ENCODE measurements around the gene PIGR. TPM values are rescaled to one million over a fixed set of nuclear protein-coding genes. Genes with fewer than 3 reads are reported as not detected.

The PIGR gene
- total RNA-seq, 2 experiments from 2014 or later: 0.07 TPM; not detected in 1

- H3K9me3 Mint-ChIP-seq: no peaks in the 10 kb centered on the region
- H3K4me3 Mint-ChIP-seq: no peak overlapping the region
These were observed 14.6 kb upstream of the PIGR start for GRCh38 chr1:206960676-206961386.

GRCh38 chr1:206958144-206958543 is 11.9 kb upstream of the PIGR start:
- no peak for TF ChIP-seq CTCF (IDR thresholded peaks at IDR 0.05)
- CTCF ChIA-PET: interaction anchor here (2.0 kb wide), 1 partner anchor 24 kb away, joined by 7 read pairs; no protein-coding TSS in a partner anchor
- Mint-ChIP-seq H3K27me3 (no peaks in the 10 kb centered on the region), H3K36me3 (ENCODE audit: low read depth) (no peaks in the 10 kb centered on the region), H3K9me3 (no peaks in the 10 kb centered on the region), H3K4me1 (ENCODE audit: low read depth) (peaks cover 26% of the 10 kb centered on the region), H3K27ac (no peak overlapping the region), H3K4me3 (no peak overlapping the region)
- no peak for ATAC-seq
- intact Hi-C loops (cut with micrococcal nuclease): no loop called here
- no peak for DNase-seq
- POLR2A ChIA-PET: no interaction called here

More at GRCh38 chr1:206960676-206961386, 14.6 kb upstream of the PIGR start:
- ChIA-PET POLR2A (no interaction called here), CTCF (interaction anchor here (1.1 to 2.1 kb wide), 6 partner anchors 11 to 234 kb away, joined by 3 to 6 read pairs (median 4); no protein-coding TSS in a partner anchor)
- no peaks in the 10 kb centered on the region for H3K36me3 Mint-ChIP-seq (ENCODE audit: low read depth)
- no peak for ATAC-seq
- no peak for TF ChIP-seq CTCF (IDR thresholded peaks at IDR 0.05)
- H3K27me3 Mint-ChIP-seq: no peaks in the 10 kb centered on the region
- H3K4me1 Mint-ChIP-seq (ENCODE audit: low read depth): peaks cover 17% of the 10 kb centered on the region
- DNase-seq: no peak
- H3K27ac Mint-ChIP-seq: no peak overlapping the region
- intact Hi-C loops (cut with micrococcal nuclease): no loop called here

GRCh38 chr1:206957639-206958038 is 11.4 kb upstream of the PIGR start:
- H3K4me1 Mint-ChIP-seq (ENCODE audit: low read depth): peaks cover 21% of the 10 kb centered on the region
- intact Hi-C loops (cut with micrococcal nuclease): no loop called here
- no peak overlapping the region for H3K27ac Mint-ChIP-seq
- DNase-seq (no peak), ATAC-seq (no peak)
- CTCF ChIA-PET: interaction anchor here (2.0 to 2.1 kb wide), 2 partner anchors 24 to 93 kb away, joined by 4 to 7 read pairs; partner anchors contain the start of gene IL20
- no peak for TF ChIP-seq CTCF (IDR thresholded peaks at IDR 0.05)
- POLR2A ChIA-PET: no interaction called here
- no peak overlapping the region for H3K4me3 Mint-ChIP-seq
- H3K36me3 Mint-ChIP-seq (ENCODE audit: low read depth): no peaks in the 10 kb centered on the region
- no peaks in the 10 kb centered on the region for H3K9me3 Mint-ChIP-seq
- H3K27me3 Mint-ChIP-seq: no peaks in the 10 kb centered on the region

DNA sequence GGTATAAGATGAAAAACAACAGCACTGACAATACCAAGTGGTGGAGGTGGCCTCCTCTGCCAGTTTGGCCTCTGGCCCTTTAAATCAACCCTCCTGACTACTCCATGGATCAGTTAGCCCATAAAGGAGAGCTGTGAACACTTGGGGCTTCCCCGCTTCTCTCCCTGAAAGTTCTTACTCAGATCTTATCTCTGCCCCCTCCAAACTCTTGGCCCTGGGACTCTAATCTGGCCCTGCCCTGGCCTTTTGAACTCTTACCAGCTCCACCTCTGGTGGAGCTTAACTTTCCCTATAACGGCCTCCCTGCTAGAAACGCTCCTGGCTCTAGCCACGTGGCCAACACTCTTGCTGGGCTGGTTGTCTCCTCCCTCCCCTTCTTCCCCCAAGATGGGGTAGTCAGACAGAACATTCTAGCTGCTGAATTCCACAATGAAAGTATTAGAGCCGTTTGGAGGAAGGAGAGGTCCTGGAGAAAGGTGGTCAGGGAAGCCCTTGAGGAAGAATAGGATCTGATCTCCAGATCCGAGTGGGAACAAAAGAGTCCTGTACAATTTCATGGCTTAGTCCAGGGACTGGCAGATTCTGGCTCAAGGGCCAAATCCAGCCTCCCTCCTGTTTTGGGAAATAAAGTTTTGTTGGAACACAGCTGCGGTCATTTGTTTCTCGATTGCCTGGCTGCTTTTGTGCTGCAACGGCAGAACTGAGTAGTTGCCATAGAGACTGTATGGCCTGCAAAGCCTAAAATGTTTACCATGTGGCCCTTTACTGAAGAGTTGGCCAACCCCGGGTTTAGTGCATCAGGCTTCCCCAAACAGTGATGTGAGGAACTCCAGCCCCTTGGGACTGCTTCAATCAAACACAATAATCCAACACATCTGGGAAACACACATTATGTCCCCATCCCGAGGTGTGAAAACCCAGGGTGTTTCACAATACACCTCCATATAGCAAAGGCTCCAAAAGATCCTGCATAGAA is 9.5 kb upstream of the PIGR start:
- no peaks in the 10 kb centered on the region for H3K27me3 Mint-ChIP-seq
- no peak overlapping the region for H3K27ac Mint-ChIP-seq
- DNase-seq (peak; percentile 16), ATAC-seq (peak; percentile 42)
- no peak for TF ChIP-seq CTCF (IDR thresholded peaks at IDR 0.05)
- ChIA-PET CTCF (interaction anchor here (1.1 to 2.1 kb wide), 6 partner anchors 13 to 158 kb away, joined by 3 to 8 read pairs (median 4); partner anchors contain the start of gene IL20), POLR2A (interaction anchor here (1.3 kb wide), 1 partner anchor 11 kb away, joined by 5 read pairs; no protein-coding TSS in a partner anchor)
- H3K9me3 Mint-ChIP-seq: no peaks in the 10 kb centered on the region
- peaks cover 14% of the 10 kb centered on the region for H3K4me1 Mint-ChIP-seq (ENCODE audit: low read depth)
- intact Hi-C loops (cut with micrococcal nuclease): no loop called here
- no peaks in the 10 kb centered on the region for H3K36me3 Mint-ChIP-seq (ENCODE audit: low read depth)
- no peak overlapping the region for H3K4me3 Mint-ChIP-seq

Measured in activated CD8-positive, alpha-beta T cell treated with anti-CD3 and anti-CD28 coated beads for 36 hours (primary cell).